ENCODE measurements around the gene EGFR.

GRCh38 chr7:55185941-55186609 lies 167.3 kb downstream of the EGFR start:
- no peak for TF ChIP-seq CTCF (conservative IDR thresholded peaks at IDR 0.05 in 1 of 2, IDR thresholded peaks at IDR 0.05 in 1 of 2; ENCODE audit: low read depth in 1 of 2, low read length in 2 of 2)
- no peak for TF ChIP-seq EZH2 (IDR thresholded peaks at IDR 0.05; ENCODE audit: low read length, missing control alignments)

Data from fibroblast of lung (primary cell).